H1 (cell line): Measurements from ENCODE around the gene B3GALT4. TPM values are rescaled to one million over a fixed set of nuclear protein-coding genes. Genes with fewer than 3 reads are reported as not detected.

Source experiments
- CTCF ChIA-PET: fragments of 300-600 bp; sonication (Branson Sonifier 250); formaldehyde crosslinking; loops from one replicate; lab custom pipeline; 2021; ENCODE audit not compliant: partially characterized antibody; lab: Charles Lee
- POLR2A ChIA-PET: fragments of 300-600 bp; sonication (Branson Sonifier 250); formaldehyde crosslinking; loops from one replicate; lab custom pipeline; 2021; ENCODE audit warnings: inconsistent platforms; ENCODE audit not compliant: partially characterized antibody; lab: Charles Lee
- DNase-seq, 2 experiments: peaks; one replicate each; pipeline versions ENCODE4 v3.0.0 to v3.0.0-alpha.2; 2010 to 2022; ENCODE audit warnings: low spot score in 2 of 2, low read depth in 1 of 2, mixed read lengths in 1 of 2
- FAIRE-seq: peaks from 2 replicates; lab custom pipeline; 2011; peaks lifted over from hg19 to GRCh38; lab: Jason Lieb, UNC
- H2AFZ ChIP-seq: 2 replicates; pipeline ENCODE4 v1.8.1; 2012; ENCODE audit warnings: low read length, inconsistent platforms
- H2AK5ac ChIP-seq: 2 replicates; pipeline ENCODE4 v1.6.1; 2013; ENCODE audit warnings: low read depth, low read length
- H2BK120ac ChIP-seq: replicated peaks from 2 replicates; pipeline ENCODE3; 2013; ENCODE audit warnings: low read depth, low read length, inconsistent platforms
- H2BK12ac ChIP-seq: 2 replicates; pipeline ENCODE4 v1.6.1; 2013; ENCODE audit warnings: low read depth, low read length
- H2BK15ac ChIP-seq: 2 replicates; pipeline ENCODE4 v1.6.1; 2013; ENCODE audit warnings: low read length
- H2BK20ac ChIP-seq: 2 replicates; pipeline ENCODE4 v1.6.1; 2013; ENCODE audit warnings: low read length
- H2BK5ac ChIP-seq: 2 replicates; pipeline ENCODE4 v1.6.1; 2013; ENCODE audit warnings: low read depth, low read length
- H3K14ac ChIP-seq: 2 replicates; pipeline ENCODE4 v1.6.1; 2013; ENCODE audit warnings: inconsistent platforms; ENCODE audit not compliant: insufficient read length
- H3K18ac ChIP-seq: 2 replicates; pipeline ENCODE4 v1.6.1; 2013; ENCODE audit warnings: low read length; ENCODE audit errors: extremely low read depth
- H3K23ac ChIP-seq: 2 replicates; pipeline ENCODE4 v1.6.1; 2013; ENCODE audit warnings: inconsistent platforms; ENCODE audit not compliant: insufficient read length
- H3K23me2 ChIP-seq: 2 replicates; pipeline ENCODE4 v1.6.1; 2013; ENCODE audit warnings: low read depth, low read length
- H3K27ac ChIP-seq: 2 replicates; pipeline ENCODE4 v1.6.1; 2011; ENCODE audit warnings: low read depth, low read length, inconsistent platforms
- H3K27me3 ChIP-seq, 4 experiments: replicated peaks in 1 of 4; 1 replicate in 1 of 4; 2 replicates in 3 of 4; pipeline versions ENCODE4 v1.6.1 to v1.8.1; 2011 to 2013; ENCODE audit warnings: low read length in 3 of 4, mild to moderate bottlenecking in 3 of 4, inconsistent platforms in 2 of 4, mixed read lengths in 2 of 4, moderate library complexity in 1 of 4; ENCODE audit not compliant: control insufficient read depth in 3 of 4, insufficient read depth in 3 of 4; ENCODE audit errors: extremely low read depth in 1 of 4
- H3K36me3 ChIP-seq, 4 experiments: 2 replicates each; pipeline versions ENCODE4 v1.6.1 to v1.8.1; 2011 to 2013; ENCODE audit warnings: mild to moderate bottlenecking in 4 of 4, low read length in 3 of 4, moderate library complexity in 2 of 4, control low read depth in 1 of 4, inconsistent platforms in 1 of 4; ENCODE audit not compliant: insufficient read depth in 4 of 4, control insufficient read depth in 2 of 4
- H3K4ac ChIP-seq: replicated peaks from 2 replicates; pipeline ENCODE3; 2013; ENCODE audit warnings: low read length, low read depth, mixed read lengths, inconsistent platforms; ENCODE audit not compliant: insufficient read length
- H3K4me1 ChIP-seq, 4 experiments: replicated peaks in 1 of 4; 1 replicate in 1 of 4; 2 replicates in 3 of 4; pipeline versions ENCODE4 v1.6.1 to v1.8.1; 2011 to 2013; ENCODE audit warnings: low read length in 3 of 4, inconsistent platforms in 2 of 4, mixed read lengths in 1 of 4; ENCODE audit not compliant: insufficient read depth in 4 of 4, control insufficient read depth in 3 of 4
- H3K4me2 ChIP-seq, 2 experiments: 2 replicates each; pipeline versions ENCODE4 v1.6.1 to v1.8.1; 2011 to 2013; ENCODE audit warnings: low read depth in 2 of 2, low read length in 2 of 2, control low read depth in 1 of 2, inconsistent platforms in 1 of 2, mild to moderate bottlenecking in 1 of 2; ENCODE audit not compliant: insufficient read depth in 1 of 2
- H3K4me3 ChIP-seq, 4 experiments: fragments of 200-600, 300-600 bp in 1 of 4; sonication (generic), shearing (Covaris generic), sonication (Bioruptor Twin) in 1 of 4; 2 replicates each; pipeline versions ENCODE4 v1.5.1 to v1.8.1; 2011 to 2016; ENCODE audit warnings: low read length in 4 of 4, low read depth in 3 of 4, control low read depth in 2 of 4, inconsistent platforms in 2 of 4, mild to moderate bottlenecking in 2 of 4, mixed read lengths in 1 of 4, moderate library complexity in 1 of 4; ENCODE audit not compliant: insufficient read depth in 2 of 4; ENCODE audit errors: extremely low read depth in 1 of 4
- H3K56ac ChIP-seq: replicated peaks from 2 replicates; pipeline ENCODE3; 2013; ENCODE audit warnings: low read depth, mild to moderate bottlenecking, mixed read lengths, low read length, inconsistent platforms; ENCODE audit not compliant: insufficient read length
- H3K79me1 ChIP-seq: 2 replicates; pipeline ENCODE4 v1.6.1; 2013; ENCODE audit warnings: low read depth, low read length, control low read depth
- H3K79me2 ChIP-seq, 2 experiments: 2 replicates each; pipeline versions ENCODE4 v1.6.1 to v1.8.1; 2012 to 2013; ENCODE audit warnings: low read length in 2 of 2, mild to moderate bottlenecking in 2 of 2, inconsistent platforms in 1 of 2; ENCODE audit not compliant: insufficient read depth in 2 of 2, control insufficient read depth in 1 of 2
- H3K9ac ChIP-seq, 4 experiments: replicated peaks in 1 of 4; 1 replicate in 1 of 4; 2 replicates in 3 of 4; pipeline versions ENCODE4 v1.6.1 to v1.8.1; 2011 to 2013; ENCODE audit warnings: low read depth in 3 of 4, low read length in 3 of 4, control low read depth in 2 of 4, mild to moderate bottlenecking in 2 of 4, moderate library complexity in 2 of 4, inconsistent platforms in 1 of 4; ENCODE audit errors: extremely low read depth in 1 of 4
- H3K9me3 ChIP-seq, 2 experiments: 2 replicates each; pipeline versions ENCODE4 v1.6.1 to v1.8.1; 2012 to 2013; ENCODE audit warnings: mild to moderate bottlenecking in 2 of 2, moderate library complexity in 2 of 2, control low read depth in 1 of 2, inconsistent platforms in 1 of 2, low read depth in 1 of 2, low read length in 1 of 2, mixed read lengths in 1 of 2; ENCODE audit not compliant: insufficient read depth in 2 of 2
- H4K20me1 ChIP-seq, 2 experiments: replicated peaks in 1 of 2; 2 replicates each; pipeline versions ENCODE3 to v1.8.1; 2011 to 2013; ENCODE audit warnings: inconsistent platforms in 2 of 2, low read length in 2 of 2, mild to moderate bottlenecking in 1 of 2; ENCODE audit not compliant: insufficient read depth in 2 of 2, control insufficient read depth in 1 of 2
- H4K5ac ChIP-seq: 2 replicates; pipeline ENCODE4 v1.6.1; 2013; ENCODE audit warnings: low read length, low read depth, mixed read lengths, inconsistent platforms; ENCODE audit not compliant: insufficient read length
- H4K8ac ChIP-seq: 2 replicates; pipeline ENCODE4 v1.8.0; 2013; ENCODE audit warnings: mild to moderate bottlenecking, moderate library complexity, low read length, inconsistent platforms; ENCODE audit not compliant: insufficient read depth; ENCODE audit errors: extremely low read depth
- H4K91ac ChIP-seq: replicated peaks from 2 replicates; pipeline ENCODE3; 2013; ENCODE audit warnings: low read length, mixed read lengths, inconsistent platforms; ENCODE audit not compliant: insufficient read length
- MAFK ChIP-seq: IDR thresholded peaks from 2 replicates; pipeline ENCODE4 v1.6.1; 2012; ENCODE audit warnings: low read depth, mild to moderate bottlenecking, improper control_type of control experiment, low read length
- NRF1 ChIP-seq: IDR thresholded peaks from 2 replicates; pipeline ENCODE4 v1.6.1; 2011; ENCODE audit warnings: mild to moderate bottlenecking, low read depth, low read length, improper control_type of control experiment
- POU5F1 ChIP-seq: IDR thresholded peaks from 2 replicates; pipeline ENCODE4 v1.6.1; 2011; ENCODE audit warnings: low read depth, mild to moderate bottlenecking, low read length, moderate library complexity
- RXRA ChIP-seq: IDR thresholded peaks from 2 replicates; pipeline ENCODE4 v1.6.1; 2011; ENCODE audit warnings: low read depth, mild to moderate bottlenecking, low read length, moderate library complexity; ENCODE audit not compliant: insufficient read depth
- SP1 ChIP-seq: IDR thresholded peaks from 2 replicates; pipeline ENCODE4 v1.6.1; 2011; ENCODE audit warnings: low read depth, low read length
- WGBS, 2 experiments: shearing (Covaris generic) in 1 of 2; methylation state at CpG; one replicate each; pipeline versions ENCODE4 v1.1.6 to v1.1.7; 2013 to 2015; ENCODE audit warnings: low lambda C conversion rate in 2 of 2, mixed read lengths in 2 of 2, inconsistent platforms in 1 of 2, low coverage in 1 of 2, missing lambda C conversion rate in 1 of 2; ENCODE audit not compliant: insufficient replicate concordance in 2 of 2, insufficient coverage in 1 of 2, insufficient read length in 1 of 2; ENCODE audit errors: extremely low coverage in 1 of 2, missing lambda C conversion rate in 1 of 2; 5-methylcytosine and 5-hydroxymethylcytosine counted together
- polyA plus RNA-seq, 7 experiments: library from polyadenylated mRNA; depleted of rRNA in 3 of 7; stranded (reverse) in 5 of 7; unstranded in 2 of 7; fragments of >200 nt in 5 of 7; fragments of 200-250 nt in 2 of 7; gene quantifications; 1 replicate in 5 of 7; 2 replicates in 1 of 7; 4 replicates in 1 of 7; pipeline versions ENCODE4 v1.2.1 to v1.2.3, GENCODE V29; 2011 to 2013; ENCODE audit warnings: missing spikeins in 2 of 7, mixed read lengths in 2 of 7
- total RNA-seq: library from RNA; stranded (reverse); fragmentation: NEBNext Ultra II Directional; extraction: Animal tissue kit (Norgen Biotek cat#: 25700); gene quantifications from 2 replicates; pipeline ENCODE4 v1.2.1, GENCODE V29; 2021

Gene B3GALT4
- total and polyA plus RNA-seq, 2 of the 8 experiments (the other 6 are each of a cell fraction or from before 2014, with no cell fraction given) = 2.2 to 3.0 TPM

DNA sequence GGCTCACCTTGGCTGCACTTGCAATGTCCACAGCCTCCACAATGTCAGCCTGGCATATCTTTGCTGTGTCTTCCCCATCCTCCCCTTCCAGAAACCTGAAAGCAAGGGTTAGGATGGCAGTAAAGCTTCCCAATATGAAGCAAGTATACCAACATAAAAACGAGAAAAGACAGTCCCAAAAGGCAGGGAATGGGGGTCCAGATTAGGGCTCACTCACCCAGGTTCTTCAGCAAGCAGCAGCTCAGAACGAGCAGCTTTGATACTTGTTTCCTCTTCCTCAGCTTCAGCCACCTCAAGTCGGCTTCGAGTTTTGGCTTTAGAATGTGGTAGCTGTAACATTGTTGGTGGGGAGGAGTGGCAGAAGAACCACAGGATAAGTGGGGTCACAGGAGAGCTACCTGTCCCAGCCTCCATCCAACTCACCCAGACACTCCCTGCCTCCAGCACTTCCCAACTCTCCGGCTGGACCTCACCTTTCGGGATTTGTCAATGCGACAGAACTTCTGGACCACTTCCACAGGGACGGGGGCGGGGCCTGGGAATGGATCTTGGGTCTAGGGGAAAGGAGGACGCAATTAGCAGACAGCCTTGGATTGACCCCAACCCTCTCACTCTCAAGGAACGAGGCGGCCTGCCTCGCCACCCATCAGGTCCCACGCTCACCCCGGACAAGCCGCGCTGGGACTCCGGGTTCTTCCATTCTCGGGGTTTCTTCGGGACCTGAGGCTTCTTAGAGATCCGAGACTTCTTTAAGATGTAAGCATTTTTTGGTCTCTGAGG is 11.4 kb downstream of the B3GALT4 start:
- H3K4me3 ChIP-seq = peak overlapping the region; percentile 74 to 97 (median 84)
- peak overlapping the region; percentile 66 for H4K8ac ChIP-seq
- WGBS, 2 experiments = 28% methylated on average over 21 of the region's 21 CpGs; no CpG with 5 or more reads in 1 of the 2 experiments
- peaks cover 0 to 11% (median 5%) of the 10 kb centered on the region in 4 experiments; a peak in 5 of 7 replicates for H3K4me1 ChIP-seq
- no peak overlapping the region for H3K14ac ChIP-seq
- H3K23me2 ChIP-seq = peaks cover 8% of the 10 kb centered on the region; the same call in 1 of the 2 replicates
- POLR2A ChIA-PET = interaction anchor here (1.5 to 16.7 kb wide), 5 partner anchors 9 to 81 kb away, joined by 3 to 337 read pairs (median 70); partner anchors contain the start of genes B3GALT4, RGL2, RPS18 and TAPBP
- H2BK12ac ChIP-seq = no peak overlapping the region
- H3K79me2 ChIP-seq = peaks cover 4 to 31% of the 10 kb centered on the region in 2 experiments; a peak in 3 of 4 replicates
- no peak overlapping the region for H3K4ac ChIP-seq
- DNase-seq = no peak
- TF ChIP-seq RXRA (no peak), POU5F1 (no peak), NRF1 (no peak), SP1 (no peak), MAFK (no peak)
- TF ChIP-seq, all 59 proteins: peak for 0
- Histone ChIP-seq H3K4me2 (peak overlapping the region; percentile 76 to 92), H2AFZ (no peak overlapping the region), H3K27ac (no peak overlapping the region), H2BK15ac (no peak overlapping the region), H4K20me1 (peaks cover 0 to 2% of the 10 kb centered on the region in 2 experiments), H4K91ac (no peak overlapping the region), H2BK20ac (no peak overlapping the region), H2BK120ac (no peak overlapping the region), H3K79me1 (peaks cover 8% of the 10 kb centered on the region; the same call in 1 of the 2 replicates), H2AK5ac (no peak overlapping the region), H3K56ac (peak overlapping the region; percentile 21), H3K18ac (no peak overlapping the region), H2BK5ac (no peak overlapping the region), H3K23ac (no peak overlapping the region), H3K36me3 (peaks cover 15 to 39% (median 29%) of the 10 kb centered on the region in 4 experiments), H4K5ac (no peak overlapping the region), H3K9ac (peak overlapping the region in 3 of 4 experiments; percentile 39 to 56 (median 52); a peak in 5 of 7 replicates), H3K27me3 (no peaks in the 10 kb centered on the region), H3K9me3 (no peaks in the 10 kb centered on the region; a peak in 1 of 4 replicates)
- CTCF ChIA-PET = interaction anchor here (0.5 to 7.2 kb wide), 6 partner anchors 9 to 363 kb away, joined by 3 to 81 read pairs (median 4); partner anchors contain the start of genes B3GALT4 and RGL2
- FAIRE-seq = no peak
